Measurements from ENCODE around the gene DCXR.

Gene DCXR

DNA sequence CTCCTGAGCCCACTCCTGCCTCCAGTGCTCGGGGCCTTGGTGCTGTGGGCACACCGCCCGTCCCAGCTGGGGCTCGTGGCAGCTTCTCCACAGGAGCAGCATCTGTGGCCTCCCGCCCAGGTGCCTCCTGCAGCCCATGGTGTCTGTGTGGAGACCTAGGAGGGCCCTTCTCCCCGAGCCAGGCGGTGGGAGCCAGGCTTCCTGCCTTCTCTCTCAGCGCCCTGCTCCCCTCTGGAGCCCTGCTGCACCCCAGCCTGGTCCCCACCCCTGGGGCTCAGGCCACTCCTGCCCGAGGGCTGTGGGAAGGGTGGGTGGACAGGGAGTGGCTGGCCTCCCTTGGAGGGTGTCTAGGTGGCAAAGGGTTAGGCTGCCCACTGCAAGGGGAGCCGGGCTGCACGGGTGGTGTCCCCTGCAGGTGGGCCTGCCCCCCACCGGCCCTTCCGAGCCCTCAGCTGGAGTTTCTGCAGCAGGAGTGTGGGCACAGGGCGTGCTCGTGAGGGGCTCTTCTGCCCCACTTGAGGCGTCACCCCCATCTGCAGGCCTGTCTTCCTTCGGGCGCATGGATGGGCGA lies 25.8 kb downstream of the DCXR start:
- Mint-ChIP-seq H3K9me3 (ENCODE audit: low read depth) (no peaks in the 10 kb centered on the region), H3K4me1 (ENCODE audit: low read depth) (no peaks in the 10 kb centered on the region), H3K27me3 (no peaks in the 10 kb centered on the region), H3K36me3 (no peaks in the 10 kb centered on the region), H3K4me3 (no peak overlapping the region), H3K27ac (no peak overlapping the region)

DNA sequence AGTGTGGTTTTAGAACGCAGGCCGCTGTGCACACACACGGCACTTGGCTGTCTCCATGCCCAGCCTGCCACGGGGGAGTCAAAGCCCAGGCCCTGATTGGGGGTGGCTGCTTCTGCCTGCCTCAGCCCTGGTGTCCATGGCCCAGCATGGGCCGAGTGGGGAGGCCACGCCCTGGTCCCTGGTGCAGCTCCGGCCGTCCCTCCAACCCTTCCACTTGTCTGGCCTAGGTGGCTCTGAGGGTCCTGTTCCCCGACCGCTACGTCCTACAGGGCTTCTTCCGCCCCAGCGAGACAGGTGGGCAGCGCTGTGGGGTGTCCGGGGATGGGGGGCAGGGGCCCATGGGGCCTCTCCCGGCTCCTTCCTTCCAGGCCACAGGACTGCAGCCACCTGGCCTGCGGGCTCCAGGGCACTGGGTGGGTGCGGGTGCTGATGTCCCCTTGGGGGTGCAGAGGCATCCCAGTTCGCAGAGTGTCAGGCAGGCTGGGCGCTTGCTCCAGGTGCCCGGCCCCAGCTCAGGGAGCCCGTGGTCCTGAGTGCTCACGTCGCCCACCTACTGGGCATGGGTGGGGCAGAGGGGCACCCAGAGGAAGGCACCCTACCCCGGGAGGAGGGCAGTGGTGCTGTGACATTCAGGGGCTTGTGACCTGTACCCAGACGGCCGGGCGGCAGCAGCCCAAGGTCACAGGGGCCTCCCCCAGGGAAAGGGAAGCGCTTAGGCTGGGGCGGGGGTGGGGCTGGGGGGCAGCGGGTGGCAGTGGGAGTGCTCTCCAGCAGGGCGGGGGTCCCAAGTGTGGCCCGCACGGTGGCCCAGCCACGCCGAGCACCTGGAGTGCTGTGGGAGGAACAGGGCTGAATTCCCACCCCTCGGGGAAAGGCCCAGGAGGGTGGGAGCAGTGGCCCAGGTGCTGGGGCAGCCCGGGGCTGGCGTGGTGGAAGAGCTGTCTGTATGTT lies 26.6 kb downstream of the DCXR start:
- H3K27ac Mint-ChIP-seq = no peak overlapping the region
- H3K27me3 Mint-ChIP-seq = no peaks in the 10 kb centered on the region
- H3K4me1 Mint-ChIP-seq (ENCODE audit: low read depth) = no peaks in the 10 kb centered on the region
- H3K36me3 Mint-ChIP-seq = no peaks in the 10 kb centered on the region
- no peak overlapping the region for H3K4me3 Mint-ChIP-seq
- H3K9me3 Mint-ChIP-seq (ENCODE audit: low read depth) = no peaks in the 10 kb centered on the region

DNA sequence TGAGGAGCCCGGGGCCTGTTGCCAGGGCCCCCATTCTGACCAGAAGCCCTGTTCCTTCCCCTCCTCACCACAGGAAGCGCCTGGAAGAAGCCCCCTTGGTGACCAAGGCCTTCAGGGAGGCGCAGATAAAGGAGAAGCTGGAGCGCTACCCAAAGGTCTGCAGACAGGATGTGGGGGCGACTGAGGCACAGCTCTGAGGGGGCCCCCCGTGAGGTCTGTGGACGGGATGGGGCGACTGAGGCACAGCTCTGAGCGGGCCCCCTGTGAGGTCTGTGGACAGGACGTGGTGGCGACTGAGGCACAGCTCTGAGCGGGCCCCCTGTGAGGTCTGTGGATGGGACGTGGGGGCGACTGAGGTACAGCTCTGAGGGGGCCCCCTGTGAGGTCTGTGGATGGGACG lies 28.1 kb downstream of the DCXR start:
- Mint-ChIP-seq H3K27ac (no peak overlapping the region), H3K4me3 (no peak overlapping the region), H3K27me3 (no peaks in the 10 kb centered on the region), H3K36me3 (no peaks in the 10 kb centered on the region), H3K9me3 (ENCODE audit: low read depth) (no peaks in the 10 kb centered on the region), H3K4me1 (ENCODE audit: low read depth) (no peaks in the 10 kb centered on the region)

DNA sequence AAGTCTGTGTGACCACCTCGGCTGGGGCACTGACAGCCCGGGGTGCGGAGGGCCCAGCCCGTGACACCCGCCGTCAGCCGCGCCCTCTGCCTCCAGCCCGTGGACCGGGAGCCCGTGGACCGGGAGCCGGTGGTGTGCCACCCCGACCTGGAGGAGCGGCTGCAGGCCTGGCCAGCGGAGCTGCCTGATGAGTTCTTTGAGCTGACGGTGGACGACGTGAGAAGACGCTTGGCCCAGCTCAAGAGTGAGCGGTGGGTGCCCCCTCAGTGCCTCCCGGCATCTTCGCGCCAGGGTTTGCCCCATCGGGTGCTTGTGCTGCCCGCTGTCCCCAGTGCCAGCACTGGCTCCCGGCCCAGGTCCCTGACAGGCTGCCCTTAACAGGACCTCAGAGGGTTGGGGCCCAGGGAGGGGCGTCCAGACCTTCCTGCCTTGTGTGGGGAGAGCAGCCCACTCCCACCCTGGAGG lies 28.5 kb downstream of the DCXR start:
- H3K4me1 Mint-ChIP-seq (ENCODE audit: low read depth) = no peaks in the 10 kb centered on the region
- no peaks in the 10 kb centered on the region for H3K27me3 Mint-ChIP-seq
- no peak overlapping the region for H3K27ac Mint-ChIP-seq
- no peaks in the 10 kb centered on the region for H3K36me3 Mint-ChIP-seq
- H3K9me3 Mint-ChIP-seq (ENCODE audit: low read depth) = no peaks in the 10 kb centered on the region
- no peak overlapping the region for H3K4me3 Mint-ChIP-seq

DNA sequence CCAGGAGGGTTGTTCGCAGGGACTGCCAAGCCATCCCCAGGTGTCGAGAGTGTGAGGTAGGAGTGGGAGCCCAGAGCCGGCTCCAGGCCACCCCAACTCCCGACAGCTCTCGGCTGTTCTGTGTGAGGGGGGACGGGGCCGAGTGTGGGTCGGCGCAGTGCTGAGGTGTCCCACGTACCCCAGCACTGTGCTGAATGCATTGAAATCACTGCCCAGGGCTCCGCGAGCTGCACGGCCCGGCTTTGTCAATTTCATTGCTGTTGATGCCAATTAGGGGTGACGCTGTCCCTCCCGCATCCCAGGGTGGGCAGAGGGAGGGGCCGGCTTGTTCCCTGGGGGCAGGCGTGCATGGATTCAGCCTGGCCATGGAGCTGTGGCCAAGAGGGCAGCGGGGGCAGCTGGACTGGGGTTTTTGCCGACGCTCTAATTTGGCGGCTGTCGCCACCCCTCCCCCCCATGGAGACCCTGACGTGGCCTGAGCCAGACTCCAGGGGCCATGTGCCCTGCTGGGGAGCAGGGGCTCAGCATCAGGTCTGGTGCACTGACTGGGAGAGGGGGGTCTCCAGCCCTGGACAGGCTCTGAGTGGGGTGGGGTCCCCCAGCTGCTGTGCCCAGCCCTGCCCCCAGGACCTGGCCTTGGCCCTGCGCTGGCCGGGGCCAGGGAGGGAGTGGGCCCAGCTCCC lies 29.1 kb downstream of the DCXR start:
- Mint-ChIP-seq H3K27ac (no peak overlapping the region), H3K4me3 (no peak overlapping the region), H3K36me3 (no peaks in the 10 kb centered on the region), H3K27me3 (no peaks in the 10 kb centered on the region), H3K9me3 (ENCODE audit: low read depth) (no peaks in the 10 kb centered on the region), H3K4me1 (ENCODE audit: low read depth) (no peaks in the 10 kb centered on the region)

DNA sequence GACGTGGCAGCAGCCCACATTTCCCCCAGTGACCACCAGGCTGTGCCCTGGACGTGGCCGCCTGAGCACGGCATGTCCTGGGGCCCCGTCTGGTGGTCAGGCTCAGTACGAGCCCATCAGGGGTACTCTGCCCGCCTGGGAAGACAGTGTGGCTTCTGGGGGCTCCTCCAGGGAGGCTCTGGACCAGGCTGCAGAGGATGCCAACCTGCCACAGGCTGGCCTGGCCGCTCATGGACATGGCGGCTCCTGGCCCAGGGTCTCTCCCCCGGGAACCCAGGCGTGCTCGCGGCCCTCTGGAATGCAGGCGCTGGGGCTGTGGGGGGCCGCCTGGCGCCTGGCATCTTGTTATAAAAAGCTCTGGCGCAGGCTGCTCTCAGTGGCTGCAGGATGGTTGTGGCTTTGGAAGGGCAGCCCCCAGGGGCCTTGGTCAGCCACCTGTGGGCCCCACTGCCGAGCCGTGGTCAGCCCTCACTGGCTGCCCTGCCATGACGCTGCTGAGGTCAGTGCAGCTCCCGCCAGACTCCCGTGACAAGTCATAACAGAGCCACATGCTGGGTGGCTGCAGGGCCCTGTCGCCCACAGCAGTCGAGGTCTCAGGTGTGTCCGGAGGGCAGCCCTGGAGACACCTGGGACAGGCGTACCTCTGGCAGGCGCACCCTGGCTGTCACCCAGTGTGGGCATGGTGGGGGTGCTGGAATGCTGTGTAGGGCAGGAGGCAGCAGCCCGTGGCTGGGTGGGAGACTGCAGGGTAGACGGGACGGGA lies 29.8 kb downstream of the DCXR start:
- Mint-ChIP-seq H3K9me3 (ENCODE audit: low read depth) (no peaks in the 10 kb centered on the region), H3K36me3 (no peaks in the 10 kb centered on the region), H3K27ac (no peak overlapping the region), H3K4me1 (ENCODE audit: low read depth) (no peaks in the 10 kb centered on the region), H3K27me3 (no peaks in the 10 kb centered on the region), H3K4me3 (no peak overlapping the region)

DNA sequence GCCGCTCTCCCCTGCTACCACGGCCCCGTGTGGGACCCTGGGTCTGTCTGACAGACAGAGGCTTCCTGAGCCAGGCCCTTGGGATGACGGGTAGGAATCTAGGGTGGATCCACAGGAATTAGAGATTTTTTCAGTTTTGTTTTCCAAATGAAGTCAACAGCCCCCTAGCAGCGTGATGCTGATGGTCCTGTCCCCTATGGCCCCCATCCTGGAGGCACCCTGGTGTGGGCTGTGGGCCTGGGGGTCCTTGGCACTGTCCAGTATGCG lies 30.3 kb downstream of the DCXR start:
- H3K4me3 Mint-ChIP-seq = no peak overlapping the region
- H3K4me1 Mint-ChIP-seq (ENCODE audit: low read depth) = no peaks in the 10 kb centered on the region
- H3K9me3 Mint-ChIP-seq (ENCODE audit: low read depth) = no peaks in the 10 kb centered on the region
- H3K27me3 Mint-ChIP-seq = no peaks in the 10 kb centered on the region
- no peak overlapping the region for H3K27ac Mint-ChIP-seq
- H3K36me3 Mint-ChIP-seq = no peaks in the 10 kb centered on the region

DNA sequence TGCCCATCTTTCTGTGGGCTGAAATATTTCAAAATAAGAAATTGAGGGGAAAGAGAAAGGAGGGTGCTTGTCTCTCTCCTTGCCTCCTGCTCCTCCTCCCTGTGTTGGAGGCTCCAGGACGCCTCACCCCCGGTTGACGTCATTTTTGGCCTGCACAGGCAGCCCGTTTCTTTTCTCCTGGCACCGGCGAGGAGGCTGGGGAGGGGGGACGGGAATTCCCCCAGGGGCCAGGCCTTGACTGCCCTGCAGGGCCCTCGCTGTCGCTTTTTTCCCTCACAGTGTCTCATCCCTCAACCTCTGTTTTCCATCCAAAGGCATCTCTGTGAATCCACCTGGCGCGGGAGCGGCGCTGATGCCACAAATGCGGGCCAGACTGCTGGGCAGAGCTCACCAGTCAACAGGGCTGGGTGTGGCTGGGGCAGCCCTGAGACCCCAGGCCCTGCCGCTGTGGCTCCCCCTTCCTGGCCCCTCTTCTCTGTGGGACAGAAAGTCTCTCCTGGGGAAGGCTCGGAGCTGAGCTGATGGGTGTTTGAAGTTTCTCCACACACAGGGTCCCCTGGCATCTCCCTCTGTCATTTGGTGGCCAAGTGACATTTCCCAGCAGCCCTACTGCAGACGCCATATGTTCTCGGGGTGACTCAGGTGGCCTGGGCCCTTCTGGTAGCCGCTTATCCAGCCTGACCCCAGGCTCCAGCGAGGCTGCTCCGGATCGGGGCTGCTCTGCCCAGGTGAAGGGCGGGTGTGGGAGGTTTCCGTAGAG lies 30.8 kb downstream of the DCXR start:
- no peak overlapping the region for H3K27ac Mint-ChIP-seq
- no peaks in the 10 kb centered on the region for H3K4me1 Mint-ChIP-seq (ENCODE audit: low read depth)
- H3K36me3 Mint-ChIP-seq = no peaks in the 10 kb centered on the region
- no peaks in the 10 kb centered on the region for H3K9me3 Mint-ChIP-seq (ENCODE audit: low read depth)
- no peak overlapping the region for H3K4me3 Mint-ChIP-seq
- no peaks in the 10 kb centered on the region for H3K27me3 Mint-ChIP-seq

DNA sequence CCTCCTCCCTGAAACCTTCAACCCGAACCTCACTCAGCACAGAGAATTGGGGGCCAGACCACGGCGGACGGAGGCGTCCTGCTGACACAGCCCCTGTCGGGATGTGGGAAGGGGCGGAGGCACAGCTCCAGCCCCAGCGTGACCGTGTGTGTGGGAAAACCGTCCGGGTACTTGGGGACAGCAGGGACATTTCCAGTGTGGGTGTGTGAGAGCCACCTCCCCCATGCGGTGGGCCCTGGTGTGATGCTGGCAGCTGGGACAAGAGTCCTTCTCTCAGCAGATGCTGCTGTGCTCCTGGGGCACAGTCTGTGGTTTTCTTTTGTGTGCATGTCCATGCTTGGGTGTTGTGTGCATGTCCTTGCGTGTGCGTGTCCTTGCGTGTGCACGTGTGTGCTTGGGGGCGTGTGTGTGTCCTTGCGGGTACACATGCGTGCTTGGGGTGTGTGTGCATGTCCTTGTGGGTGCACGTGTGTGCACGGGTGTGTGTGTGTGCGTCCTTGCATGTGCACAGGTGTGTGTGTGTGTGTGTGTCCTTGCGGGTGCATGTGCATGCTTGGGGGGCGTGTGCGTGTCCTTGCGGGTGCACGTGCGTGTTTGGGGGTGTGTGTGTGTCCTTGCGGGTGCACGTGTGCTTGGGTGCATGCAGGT lies 31.7 kb downstream of the DCXR start:
- H3K4me3 Mint-ChIP-seq = no peak overlapping the region
- H3K27me3 Mint-ChIP-seq = no peaks in the 10 kb centered on the region
- no peaks in the 10 kb centered on the region for H3K9me3 Mint-ChIP-seq (ENCODE audit: low read depth)
- H3K27ac Mint-ChIP-seq = no peak overlapping the region
- no peaks in the 10 kb centered on the region for H3K36me3 Mint-ChIP-seq
- H3K4me1 Mint-ChIP-seq (ENCODE audit: low read depth) = no peaks in the 10 kb centered on the region

DNA sequence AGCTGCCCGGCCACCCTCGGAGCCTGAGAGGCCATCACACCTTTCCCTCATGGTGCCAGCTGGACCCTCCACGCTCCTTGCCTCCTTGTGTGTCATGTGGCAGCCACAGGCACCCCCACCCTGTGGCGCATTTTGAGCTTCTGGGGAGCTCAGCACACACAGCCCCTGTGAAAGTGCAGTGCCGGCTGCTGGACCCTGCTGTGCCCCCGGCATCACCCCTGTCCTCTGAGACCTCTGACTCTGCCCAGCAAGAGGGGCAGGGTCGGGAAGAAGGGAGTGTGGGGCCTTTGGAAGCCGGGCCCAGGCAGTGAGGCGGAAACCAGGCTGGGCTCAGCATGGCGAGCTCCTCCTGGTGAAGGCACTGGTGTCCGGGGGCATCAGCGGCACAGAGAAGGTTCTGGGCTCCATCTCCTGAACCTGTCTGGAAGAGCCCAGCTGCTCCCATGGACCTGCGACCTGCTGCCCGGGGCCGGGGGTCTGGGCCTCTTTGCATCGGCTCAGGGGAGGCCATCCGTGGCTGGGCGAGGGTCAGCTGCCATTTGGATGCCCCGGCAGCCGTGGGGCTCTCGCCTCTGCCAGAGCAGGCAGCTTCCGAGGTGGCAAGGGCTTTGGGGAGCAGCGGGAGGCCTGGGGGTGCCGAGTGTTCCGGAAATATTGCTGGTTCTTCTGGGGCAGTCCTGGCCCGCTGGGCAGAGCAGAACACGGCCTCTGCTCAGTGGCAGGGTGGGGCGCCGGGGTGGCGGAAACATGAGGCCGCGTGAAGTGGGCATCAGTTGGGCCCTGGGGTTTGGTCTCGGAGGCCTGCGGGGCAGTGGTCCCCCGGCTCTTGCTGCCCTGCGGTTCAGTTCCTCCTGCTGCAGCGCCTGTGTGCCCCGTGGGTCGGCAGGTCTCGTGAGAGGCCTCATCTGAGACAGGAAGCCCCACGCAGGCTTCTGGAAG lies 32.7 kb downstream of the DCXR start:
- H3K4me1 Mint-ChIP-seq (ENCODE audit: low read depth) = no peaks in the 10 kb centered on the region
- no peak overlapping the region for H3K4me3 Mint-ChIP-seq
- no peaks in the 10 kb centered on the region for H3K27me3 Mint-ChIP-seq
- no peaks in the 10 kb centered on the region for H3K9me3 Mint-ChIP-seq (ENCODE audit: low read depth)
- H3K36me3 Mint-ChIP-seq = no peaks in the 10 kb centered on the region
- no peak overlapping the region for H3K27ac Mint-ChIP-seq

DNA sequence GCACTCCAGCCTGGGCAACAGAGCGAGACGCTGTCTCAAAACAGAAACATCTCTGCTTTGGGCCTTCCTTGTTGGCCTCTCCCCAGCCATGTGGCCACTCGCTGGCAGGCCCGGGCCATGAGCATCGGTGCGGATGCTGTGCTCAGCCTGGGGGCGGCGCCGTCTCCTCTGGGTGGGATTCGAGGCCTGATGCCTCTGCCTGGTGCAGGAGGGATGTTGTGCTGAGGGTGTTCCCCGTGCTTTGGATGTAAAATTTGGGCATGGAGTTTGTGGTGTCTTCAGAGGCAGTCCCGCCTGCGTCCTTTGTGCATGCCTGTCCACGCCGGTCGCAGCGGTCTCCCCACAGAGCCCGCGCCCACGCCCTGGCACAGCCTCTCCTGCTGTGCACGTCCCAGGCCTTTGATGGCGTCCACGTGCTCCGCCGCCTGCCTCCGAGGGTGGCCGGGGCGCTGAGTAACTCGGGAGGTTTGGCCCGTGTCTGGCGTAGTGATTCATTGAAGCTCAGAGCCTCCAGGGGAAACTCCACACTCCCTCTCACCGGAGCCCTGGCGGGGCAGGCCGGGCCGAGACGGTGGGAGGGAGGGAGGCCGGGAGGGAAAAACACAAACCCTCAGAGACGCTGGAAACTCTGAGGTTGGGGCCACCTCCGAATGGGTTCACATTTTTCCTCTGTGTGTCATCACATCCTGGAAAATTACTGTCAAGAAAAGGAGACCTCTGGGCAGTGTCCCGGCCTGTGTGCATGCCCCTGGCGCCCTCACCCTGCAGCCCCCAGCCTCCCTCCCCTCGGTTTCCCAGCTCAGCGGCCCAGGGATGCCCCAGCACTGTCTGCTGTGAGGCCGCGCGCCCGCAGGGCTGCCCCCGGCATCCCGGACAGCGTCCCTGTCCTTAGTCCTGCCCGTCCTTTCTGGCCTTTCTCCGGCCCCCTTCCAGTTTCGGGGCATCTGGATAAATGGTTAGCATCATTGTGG lies 33.8 kb downstream of the DCXR start:
- H3K4me1 Mint-ChIP-seq (ENCODE audit: low read depth) = no peaks in the 10 kb centered on the region
- H3K4me3 Mint-ChIP-seq = no peak overlapping the region
- no peaks in the 10 kb centered on the region for H3K9me3 Mint-ChIP-seq (ENCODE audit: low read depth)
- no peak overlapping the region for H3K27ac Mint-ChIP-seq
- H3K27me3 Mint-ChIP-seq = no peaks in the 10 kb centered on the region
- no peaks in the 10 kb centered on the region for H3K36me3 Mint-ChIP-seq

DNA sequence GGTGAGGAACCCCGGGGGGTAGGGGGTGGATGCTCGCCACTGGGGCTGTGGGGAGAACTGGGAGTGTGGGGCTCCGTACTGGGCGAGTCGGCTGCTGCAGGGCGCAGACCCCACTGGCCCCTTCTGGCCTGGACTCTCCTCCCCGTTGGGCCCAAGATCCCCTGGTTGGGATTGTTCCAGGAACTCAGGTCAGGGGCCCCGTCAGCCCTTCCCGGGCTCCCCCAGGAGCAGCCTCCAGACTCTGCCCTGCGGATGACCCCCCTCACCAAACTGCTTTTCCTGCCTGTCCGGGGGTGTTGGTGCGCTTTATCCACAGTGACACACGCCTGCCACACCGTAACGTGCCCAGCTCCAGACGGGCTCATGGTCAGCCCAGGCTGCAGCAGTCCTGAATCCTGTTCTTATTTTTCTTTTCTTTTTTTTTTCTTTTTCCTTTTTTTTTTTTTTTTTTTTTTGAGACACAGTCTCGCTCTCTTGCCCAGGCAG lies 35.9 kb downstream of the DCXR start:
- Mint-ChIP-seq H3K4me1 (ENCODE audit: low read depth) (no peaks in the 10 kb centered on the region), H3K9me3 (ENCODE audit: low read depth) (no peaks in the 10 kb centered on the region), H3K27ac (no peak overlapping the region), H3K36me3 (no peaks in the 10 kb centered on the region), H3K4me3 (no peak overlapping the region), H3K27me3 (no peaks in the 10 kb centered on the region)

All from activated naive CD8-positive, alpha-beta T cell (primary cell).